ENCODE measurements around the gene CADM2.

- TF ChIP-seq POLR2AphosphoS5 (IDR thresholded peaks at IDR 0.05; ENCODE audit: borderline replicate concordance, low read depth, low read length) (no peak), EZH2 (IDR thresholded peaks at IDR 0.05) (no peak)
Measured at GRCh38 chr3:85853805-85854204, 895.0 kb downstream of the CADM2 start.

Measured in SK-N-MC (cell line).